CD4-positive, alpha-beta T cell (primary cell): Measurements from ENCODE around the gene ABHD17C. TPM values are rescaled to one million over a fixed set of nuclear protein-coding genes. Genes with fewer than 3 reads are reported as not detected.

ENCODE experiments used
- ATAC-seq: fragments of 200-7000 bp; cut with Tn5 transposase; one replicate; pipeline ENCODE4 v1.10.0; 2022; ENCODE audit warnings: mild to moderate bottlenecking; ENCODE audit not compliant: poor library complexity
- CTCF ChIA-PET: fragments of 350-600 bp; sonication (Branson Sonifier 250); formaldehyde crosslinking; loops from one replicate; lab custom pipeline; 2021; ENCODE audit warnings: antibody characterized with exemption, inconsistent platforms; lab: Charles Lee
- POLR2A ChIA-PET: fragments of 350-600 bp; sonication (Branson Sonifier 250); formaldehyde crosslinking; loops from one replicate; lab custom pipeline; 2021; ENCODE audit warnings: antibody characterized with exemption, inconsistent platforms; lab: Charles Lee
- DNase-seq, 14 experiments: peaks; one replicate each; pipeline ENCODE4 v3.0.0-alpha.2; 2013 to 2020; ENCODE audit warnings: mixed read lengths in 2 of 14
- H3K27ac ChIP-seq, 2 donors: one replicate each; pipeline versions ENCODE4 v1.5.1 to v1.7.0; 2013; ENCODE audit warnings: low read length in 2 of 2, low read depth in 1 of 2, mild to moderate bottlenecking in 1 of 2
- H3K27me3 ChIP-seq, 2 experiments: 1 replicate in 1 of 2; 2 replicates in 1 of 2; pipeline versions ENCODE4 v1.6.1 to v1.7.0; 2013; ENCODE audit warnings: low read length in 2 of 2, control low read depth in 1 of 2, mild to moderate bottlenecking in 1 of 2, moderate library complexity in 1 of 2; ENCODE audit not compliant: insufficient read depth in 2 of 2, control insufficient read depth in 1 of 2
- H3K36me3 ChIP-seq: one replicate; pipeline ENCODE4 v1.6.1; 2013; ENCODE audit warnings: low read length, control low read depth; ENCODE audit not compliant: insufficient read depth
- H3K4me1 ChIP-seq: one replicate; pipeline ENCODE4 v1.6.1; 2013; ENCODE audit warnings: low read length, control low read depth; ENCODE audit not compliant: insufficient read depth
- H3K4me3 ChIP-seq: one replicate; pipeline ENCODE4 v1.5.1; 2013; ENCODE audit warnings: mild to moderate bottlenecking, low read length, moderate library complexity
- H3K9me3 ChIP-seq, 2 experiments: 1 replicate in 1 of 2; 2 replicates in 1 of 2; pipeline versions ENCODE4 v1.6.1 to v1.7.0; 2013; ENCODE audit warnings: low read length in 2 of 2, mild to moderate bottlenecking in 2 of 2, control low read depth in 1 of 2, moderate library complexity in 1 of 2; ENCODE audit not compliant: control insufficient read depth in 1 of 2, insufficient read depth in 1 of 2
- H3K27ac Mint-ChIP-seq: one replicate; pipeline ENCODE4 v1.8.0; 2020; ENCODE audit warnings: mixed read lengths
- H3K27me3 Mint-ChIP-seq: one replicate; pipeline ENCODE4 v1.8.0; 2021; ENCODE audit warnings: mixed read lengths
- H3K36me3 Mint-ChIP-seq: one replicate; pipeline ENCODE4 v1.8.0; 2021; ENCODE audit warnings: low read depth, mixed read lengths
- H3K4me1 Mint-ChIP-seq: one replicate; pipeline ENCODE4 v1.8.0; 2021; ENCODE audit warnings: low read depth, mixed read lengths
- H3K4me3 Mint-ChIP-seq: one replicate; pipeline ENCODE4 v1.8.0; 2020; ENCODE audit warnings: mild to moderate bottlenecking, mixed read lengths
- H3K9me3 Mint-ChIP-seq: one replicate; pipeline ENCODE4 v1.8.0; 2020; ENCODE audit warnings: mixed read lengths
- CTCF ChIP-seq: fragments of 200-600 bp; IDR thresholded peaks from one replicate; pipeline ENCODE4 v1.8.0; 2022; ENCODE audit warnings: antibody characterized with exemption, mild to moderate bottlenecking
- intact Hi-C, 2 experiments: fragments of 100-400 bp; cut with DNase I in 1 of 2; cut with micrococcal nuclease in 1 of 2; formaldehyde crosslinking; loops; one replicate each; pipeline versions ENCODE4 v1.15.1 to v1.9.0; 2023 to 2025; cut with DNase I, micrococcal nuclease
- total RNA-seq, 174 experiments: library from RNA in 2 of 174; stranded (reverse) in 2 of 174; gene quantifications; one replicate each; pipeline ENCODE4 v1.2.3 and lab custom pipeline; 2021 to 2026

Gene ABHD17C
- total RNA-seq, 2 experiments from 2014 or later = 0.33 to 0.59 TPM

DNA sequence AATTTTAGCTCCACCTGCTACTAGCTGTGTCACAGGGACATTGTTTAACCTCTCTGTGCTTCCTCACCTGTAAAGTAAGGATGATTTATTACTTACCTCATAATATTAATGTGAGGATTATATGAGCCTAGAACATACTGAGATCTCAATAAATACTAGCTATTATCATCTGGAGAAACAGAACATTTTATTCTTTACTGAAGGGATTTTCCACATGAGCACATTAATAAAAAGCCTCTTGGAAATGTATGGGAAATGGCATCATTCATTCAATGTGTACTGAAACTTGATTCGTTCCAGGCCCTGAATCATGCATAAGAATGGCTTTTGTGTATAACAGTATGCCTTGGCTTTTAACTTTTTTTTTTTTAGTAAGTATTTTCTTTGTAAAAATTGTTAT lies 73.0 kb downstream of the ABHD17C start:
- no peak overlapping the region for H3K4me3 Mint-ChIP-seq
- ATAC-seq (no peak), DNase-seq (no peak)
- no peaks in the 10 kb centered on the region for H3K9me3 Mint-ChIP-seq
- H3K4me3 ChIP-seq = no peak overlapping the region
- no peak overlapping the region for H3K27ac Mint-ChIP-seq
- intact Hi-C loops = no loop called here
- no peaks in the 10 kb centered on the region for H3K4me1 ChIP-seq
- H3K27me3 ChIP-seq = no peaks in the 10 kb centered on the region
- H3K27me3 Mint-ChIP-seq = peaks cover 13% of the 10 kb centered on the region
- H3K9me3 ChIP-seq = no peaks in the 10 kb centered on the region
- no peaks in the 10 kb centered on the region for H3K4me1 Mint-ChIP-seq
- H3K27ac ChIP-seq = no peak overlapping the region
- no peaks in the 10 kb centered on the region for H3K36me3 ChIP-seq
- ChIA-PET POLR2A (no interaction called here), CTCF (interaction anchor here (0.9 kb wide), 1 partner anchor 8 kb away, joined by 4 read pairs; no protein-coding TSS in a partner anchor)
- no peaks in the 10 kb centered on the region for H3K36me3 Mint-ChIP-seq
- TF ChIP-seq CTCF = no peak

DNA sequence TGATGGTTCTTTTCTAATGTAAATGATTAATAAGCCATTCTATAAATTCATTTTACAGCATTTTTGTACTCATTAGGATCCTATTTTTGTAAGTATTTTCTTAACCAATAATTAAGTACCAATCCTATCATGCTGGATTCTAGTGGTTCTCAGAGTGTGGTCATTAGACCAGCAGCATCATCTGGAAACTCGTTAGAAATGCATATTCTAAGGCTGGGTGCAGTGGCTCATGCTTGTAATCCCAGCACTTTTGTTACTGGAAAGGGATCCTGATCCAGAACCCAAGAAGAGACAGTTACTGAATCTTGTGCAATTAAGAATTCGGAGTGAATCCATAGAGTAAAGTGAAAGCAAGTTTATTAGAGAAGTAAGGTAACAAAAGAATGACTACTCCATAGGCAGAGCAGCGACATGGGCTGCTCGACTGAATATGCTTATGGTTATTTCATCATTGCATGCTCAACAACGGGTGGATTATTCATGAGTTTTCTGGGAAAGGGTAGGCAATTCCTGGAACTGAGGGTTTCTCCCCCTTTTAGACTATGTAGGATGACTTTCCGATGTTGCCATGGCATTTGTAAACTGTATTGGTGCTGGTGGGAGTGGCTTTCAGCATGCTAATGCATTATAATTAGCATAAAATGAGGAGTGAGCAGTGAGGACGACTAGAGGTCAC lies 74.2 kb downstream of the ABHD17C start:
- intact Hi-C loops = no loop called here
- no peak for TF ChIP-seq CTCF
- no peaks in the 10 kb centered on the region for H3K27me3 ChIP-seq
- no peak overlapping the region for H3K27ac Mint-ChIP-seq
- ATAC-seq = no peak
- CTCF ChIA-PET = no interaction called here
- no peaks in the 10 kb centered on the region for H3K9me3 Mint-ChIP-seq
- no peak overlapping the region for H3K27ac ChIP-seq
- peaks cover 19% of the 10 kb centered on the region for H3K27me3 Mint-ChIP-seq
- no peak overlapping the region for H3K4me3 Mint-ChIP-seq
- H3K9me3 ChIP-seq = no peaks in the 10 kb centered on the region
- no peaks in the 10 kb centered on the region for H3K36me3 Mint-ChIP-seq
- POLR2A ChIA-PET = no interaction called here
- H3K4me3 ChIP-seq = no peak overlapping the region
- H3K4me1 ChIP-seq = no peaks in the 10 kb centered on the region
- no peak for DNase-seq
- H3K36me3 ChIP-seq = no peaks in the 10 kb centered on the region
- no peaks in the 10 kb centered on the region for H3K4me1 Mint-ChIP-seq

DNA sequence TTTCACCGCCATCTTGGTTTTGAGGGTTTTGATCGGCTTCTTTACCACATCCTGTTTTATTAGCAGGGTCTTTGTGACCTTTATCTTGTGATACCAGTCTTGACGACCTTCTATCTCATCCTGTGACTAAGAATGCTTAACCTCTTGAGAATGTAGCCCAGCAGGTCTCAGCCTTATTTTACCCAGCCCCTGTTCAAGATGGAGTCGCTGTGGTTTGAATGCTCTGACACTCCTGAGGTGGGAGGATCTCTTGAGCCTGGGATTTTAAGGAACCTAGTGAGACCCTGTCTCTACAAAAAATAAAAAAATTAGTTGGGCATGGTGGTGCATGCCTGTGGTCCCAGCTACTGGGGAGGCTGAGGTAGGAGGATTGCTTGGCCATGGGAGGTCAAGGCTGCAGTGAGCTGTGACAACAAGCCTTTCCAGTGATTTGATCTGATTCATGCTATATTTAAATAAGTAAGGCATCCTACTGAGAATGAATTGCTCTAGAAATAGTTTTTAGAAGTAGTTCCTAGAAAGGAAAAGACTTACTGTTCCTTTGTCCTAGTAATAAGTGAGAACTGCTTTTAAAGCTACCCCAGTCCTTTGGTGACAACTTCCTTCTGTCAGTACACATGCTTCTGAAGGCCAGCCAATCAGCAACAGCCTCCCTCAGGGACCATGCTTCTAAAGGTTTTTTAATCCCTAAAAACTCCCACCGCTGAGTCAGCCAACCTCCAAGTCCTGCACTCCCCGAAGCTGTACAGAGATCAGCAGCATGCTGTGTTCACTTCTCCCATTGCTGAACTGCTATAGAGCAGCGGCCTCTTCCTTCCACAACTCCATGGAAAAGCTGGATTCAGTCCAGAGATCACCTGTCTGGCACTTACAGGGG lies 75.0 kb downstream of the ABHD17C start:
- Histone ChIP-seq H3K36me3 (no peaks in the 10 kb centered on the region), H3K4me3 (no peak overlapping the region), H3K9me3 (no peaks in the 10 kb centered on the region), H3K27ac (no peak overlapping the region), H3K4me1 (no peaks in the 10 kb centered on the region), H3K27me3 (no peaks in the 10 kb centered on the region)
- Mint-ChIP-seq H3K27ac (no peak overlapping the region), H3K36me3 (no peaks in the 10 kb centered on the region), H3K4me3 (no peak overlapping the region), H3K9me3 (no peaks in the 10 kb centered on the region), H3K4me1 (no peaks in the 10 kb centered on the region), H3K27me3 (peaks cover 19% of the 10 kb centered on the region)
- ATAC-seq = no peak
- no peak for TF ChIP-seq CTCF
- ChIA-PET CTCF (no interaction called here), POLR2A (no interaction called here)
- intact Hi-C loops = no loop called here
- no peak for DNase-seq
